HCEC 1CT (cell line): Measurements from ENCODE around the gene KCNN1.
"Not testable (repeated sequence)": the region's sequence is repeated elsewhere in the genome, so short reads cannot be mapped to it uniquely, and the experiment has no call there.

Experiments used
- DNase-seq: peaks from one replicate; pipeline ENCODE4 v3.0.0-alpha.2; 2017

Gene KCNN1

GRCh38 chr19:18001777-18002345, 35.0 kb downstream of the KCNN1 start:
- no peak for DNase-seq

GRCh38 chr19:18002347-18002850, 35.5 kb downstream of the KCNN1 start:
- DNase-seq: no peak

GRCh38 chr19:18005750-18006149, 38.8 kb downstream of the KCNN1 start:
- DNase-seq: not testable (repeated sequence)

DNA sequence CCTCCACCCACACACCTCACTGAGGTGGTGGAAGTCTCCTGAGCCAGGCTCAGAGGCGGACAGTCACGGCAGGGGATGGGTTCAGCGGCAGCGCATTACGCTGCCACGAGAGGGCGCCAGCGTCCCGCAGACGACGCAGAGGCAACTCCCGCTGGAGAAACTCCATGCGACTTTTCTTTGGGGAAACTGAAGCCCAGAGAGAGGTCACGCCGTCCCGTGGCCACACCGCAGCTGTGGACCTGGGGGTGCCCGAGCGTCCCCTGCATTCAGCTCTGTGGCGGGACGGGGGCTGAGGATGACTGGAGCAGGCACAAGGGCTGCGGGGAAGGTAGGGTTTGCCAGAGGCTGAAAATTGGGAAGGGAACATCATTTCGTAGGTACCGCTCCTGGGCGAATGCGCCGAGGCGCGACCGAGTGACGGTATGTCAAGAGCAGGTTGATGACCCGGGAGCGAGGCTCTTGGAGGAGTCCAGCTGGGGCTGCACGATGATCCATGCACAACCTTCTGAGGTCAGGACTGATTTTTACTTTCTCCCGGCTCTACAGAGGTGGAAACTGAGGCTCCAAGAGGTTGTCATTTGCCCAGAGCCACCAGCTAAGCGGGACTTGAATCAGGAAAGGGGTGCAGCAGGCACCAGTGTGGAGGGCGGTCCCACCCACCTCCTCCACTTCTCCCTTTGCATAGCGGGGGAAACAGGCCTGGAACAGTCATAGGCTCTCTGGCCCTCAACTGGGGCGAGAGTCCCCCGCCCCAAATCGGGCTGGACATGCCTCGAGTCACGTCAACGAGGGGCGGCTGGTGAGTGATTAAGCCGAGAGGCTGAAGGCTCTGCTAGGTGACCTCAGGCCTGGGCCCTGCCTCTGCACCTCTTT, 40.4 kb downstream of the KCNN1 start:
- peak; percentile 55 for DNase-seq

DNA sequence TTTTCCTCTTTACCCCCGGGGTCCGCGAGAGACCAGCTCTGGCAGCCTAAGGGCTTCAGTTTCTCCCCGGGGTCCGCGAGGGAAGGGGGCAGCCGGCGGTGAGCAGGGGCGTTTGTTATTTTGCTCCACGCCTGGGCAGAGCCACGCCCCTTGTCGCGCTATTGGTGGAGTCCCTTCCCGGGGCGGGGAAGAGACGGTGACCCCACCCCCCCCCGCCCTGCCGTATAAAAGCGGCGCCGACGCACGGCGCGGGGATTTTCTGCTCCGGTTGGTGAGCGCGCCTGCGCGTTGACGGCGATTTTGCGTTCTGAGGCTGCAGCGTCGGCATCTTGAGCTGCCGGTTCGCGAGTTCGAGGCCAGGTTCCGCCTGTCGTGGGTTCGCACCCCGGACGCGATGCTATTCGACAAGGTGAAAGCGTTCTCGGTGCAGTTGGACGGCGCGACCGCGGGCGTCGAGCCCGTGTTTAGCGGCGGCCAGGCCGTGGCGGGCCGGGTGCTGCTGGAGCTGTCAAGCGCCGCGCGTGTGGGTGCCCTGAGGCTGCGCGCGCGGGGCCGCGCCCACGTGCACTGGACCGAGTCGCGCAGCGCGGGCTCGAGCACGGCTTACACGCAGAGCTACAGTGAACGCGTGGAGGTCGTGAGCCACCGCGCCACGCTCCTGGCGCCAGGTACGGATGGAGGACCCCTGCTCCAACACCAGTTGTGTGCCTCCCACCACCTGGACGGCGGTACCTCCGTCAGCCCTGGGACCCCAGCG, 41.2 kb downstream of the KCNN1 start, which contains the start of gene ARRDC2:
ARRDC2 (plus strand) TSS at position 254 of the 757 bp plus-strand sequence; CDS start at position 395, 141 bp downstream.
- peak; percentile 89 for DNase-seq

DNA sequence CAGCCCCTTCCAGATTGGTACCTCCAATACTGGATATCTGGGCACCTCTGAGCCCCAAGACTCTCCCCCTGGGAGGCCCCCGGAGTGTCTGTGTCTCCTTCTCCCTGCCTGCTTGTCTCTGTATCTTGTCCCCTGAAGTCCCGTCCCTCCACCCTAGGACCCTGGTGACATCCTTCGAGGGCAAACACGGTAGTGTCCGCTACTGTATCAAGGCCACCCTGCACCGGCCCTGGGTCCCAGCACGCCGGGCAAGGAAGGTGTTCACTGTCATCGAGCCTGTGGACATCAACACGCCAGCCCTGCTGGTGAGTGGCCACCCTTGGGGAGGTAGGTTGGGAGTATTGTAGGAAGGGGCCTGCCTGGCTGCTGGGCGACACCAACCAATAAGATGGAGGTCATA, 41.9 kb downstream of the KCNN1 start:
- no peak for DNase-seq

- no peak for DNase-seq
Observed at GRCh38 chr19:18009412-18010066, 42.6 kb downstream of the KCNN1 start.

- DNase-seq: no peak
Observed at GRCh38 chr19:18010149-18010548, 43.2 kb downstream of the KCNN1 start.

DNA sequence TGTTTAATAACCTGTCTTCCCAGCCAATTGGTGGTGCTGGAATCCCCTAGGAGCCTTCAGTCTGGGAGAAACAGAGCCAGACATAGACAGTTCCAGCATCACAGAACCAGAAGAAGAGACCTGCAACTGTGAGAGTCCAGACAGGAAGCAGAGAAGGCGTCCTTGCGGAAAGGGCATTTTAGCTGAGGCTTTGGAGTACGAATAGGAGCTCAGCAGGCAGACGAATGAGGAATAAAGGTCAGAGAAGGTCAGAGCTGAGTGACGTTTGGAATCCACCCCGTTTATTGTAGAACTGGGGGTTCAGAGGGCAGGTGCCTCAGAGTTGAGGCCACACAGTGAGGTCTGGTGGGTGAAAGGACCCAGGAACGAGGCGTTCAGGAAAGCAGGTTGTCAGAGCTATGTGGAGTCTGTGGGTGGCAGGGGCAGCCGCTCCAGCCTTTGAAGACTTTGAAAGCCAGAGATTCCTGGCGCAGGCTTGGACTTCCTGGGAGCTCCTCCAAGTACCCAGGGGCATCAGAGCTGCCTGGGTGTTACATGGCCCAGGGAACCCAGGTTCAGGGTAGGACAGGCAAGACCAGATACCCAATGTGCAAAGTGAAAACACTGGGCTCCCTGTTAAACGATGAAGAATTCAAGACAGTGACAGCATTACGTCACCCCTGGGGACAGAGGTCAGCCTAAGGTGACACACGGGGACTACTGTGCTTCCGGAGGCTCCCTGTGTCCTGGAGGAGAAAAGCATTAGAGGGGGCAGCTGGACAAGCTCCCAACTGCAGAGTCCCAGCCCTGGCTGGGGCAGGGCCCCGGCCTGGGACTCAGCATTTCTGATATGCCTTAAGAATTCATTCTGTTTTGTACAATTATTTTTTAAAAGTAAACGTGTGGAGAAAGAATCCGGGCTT, 46.6 kb downstream of the KCNN1 start:
- DNase-seq: no peak

- DNase-seq: no peak
Observed at GRCh38 chr19:18014197-18014596, 47.3 kb downstream of the KCNN1 start.

GRCh38 chr19:18016209-18016910, 49.5 kb downstream of the KCNN1 start:
- no peak for DNase-seq

DNA sequence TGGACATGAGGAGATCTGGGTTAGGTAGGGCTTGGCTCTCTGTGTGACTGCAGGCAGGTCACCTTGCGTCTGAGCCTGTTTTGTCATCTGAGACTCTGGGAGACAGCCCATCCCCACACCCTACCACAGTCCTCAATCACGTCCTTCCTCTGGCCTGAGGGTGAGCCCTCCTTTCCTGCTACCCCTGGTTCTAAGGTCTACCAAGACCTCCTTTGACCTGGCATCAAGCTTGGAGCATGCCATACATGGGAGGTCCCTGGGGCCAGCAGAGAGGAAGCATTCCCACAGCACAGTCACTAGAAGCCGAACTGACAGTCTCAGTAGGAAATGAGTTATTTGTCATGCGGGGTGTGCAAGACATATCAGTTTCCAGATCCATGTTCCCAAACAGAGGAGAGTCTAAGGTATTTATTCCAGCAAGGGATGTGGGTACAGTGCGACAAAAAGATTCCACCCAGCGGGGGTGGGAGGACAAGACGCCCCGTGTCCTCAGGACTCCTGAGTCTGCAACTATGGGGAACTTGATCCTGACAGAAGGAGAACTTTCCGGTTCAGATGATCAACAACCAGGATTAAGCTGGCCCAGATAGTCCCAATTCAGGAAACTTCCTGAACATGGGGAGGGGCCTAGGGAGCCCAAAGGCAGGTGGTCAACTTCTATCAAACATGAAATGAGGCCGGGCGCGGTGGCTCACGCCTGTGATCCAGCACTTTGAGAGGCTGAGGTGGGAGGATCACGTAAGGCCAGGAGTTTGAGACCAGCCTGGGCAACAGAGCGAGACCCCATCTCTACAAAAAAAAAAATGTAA, 50.6 kb downstream of the KCNN1 start:
- no peak for DNase-seq

GRCh38 chr19:18020212-18021085, 53.5 kb downstream of the KCNN1 start:
- peak; percentile 26 for DNase-seq

DNA sequence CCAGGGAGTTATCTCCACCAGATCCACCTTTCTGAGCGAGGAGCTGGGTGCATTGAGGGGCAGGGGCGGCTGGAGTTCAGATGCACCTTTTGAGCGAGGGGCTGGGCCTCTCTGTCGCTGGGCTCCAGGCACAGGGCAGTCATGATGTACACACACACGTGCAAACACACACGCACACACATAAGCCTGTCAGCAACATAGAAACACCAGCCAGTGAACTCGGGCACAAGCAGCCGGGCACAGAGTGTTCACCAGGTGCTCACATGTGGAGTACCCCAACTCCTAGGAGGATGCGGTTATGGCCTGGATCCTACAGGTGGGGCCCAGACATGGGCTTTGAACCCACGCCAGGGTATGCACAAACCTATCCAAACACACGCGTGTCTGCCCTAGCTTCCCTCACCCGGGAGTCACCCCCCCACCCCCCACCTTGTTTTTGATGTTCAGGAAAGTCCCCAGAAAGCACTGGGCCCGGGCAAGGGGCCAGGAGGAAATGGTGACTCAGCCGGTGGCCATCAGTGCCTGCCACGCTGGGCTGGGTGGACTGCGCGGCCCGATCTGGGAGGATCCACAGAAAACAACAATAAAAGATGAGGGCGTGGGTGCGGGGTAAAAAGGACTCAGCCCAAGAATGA, 54.3 kb downstream of the KCNN1 start:
- DNase-seq: peak; percentile 64

DNA sequence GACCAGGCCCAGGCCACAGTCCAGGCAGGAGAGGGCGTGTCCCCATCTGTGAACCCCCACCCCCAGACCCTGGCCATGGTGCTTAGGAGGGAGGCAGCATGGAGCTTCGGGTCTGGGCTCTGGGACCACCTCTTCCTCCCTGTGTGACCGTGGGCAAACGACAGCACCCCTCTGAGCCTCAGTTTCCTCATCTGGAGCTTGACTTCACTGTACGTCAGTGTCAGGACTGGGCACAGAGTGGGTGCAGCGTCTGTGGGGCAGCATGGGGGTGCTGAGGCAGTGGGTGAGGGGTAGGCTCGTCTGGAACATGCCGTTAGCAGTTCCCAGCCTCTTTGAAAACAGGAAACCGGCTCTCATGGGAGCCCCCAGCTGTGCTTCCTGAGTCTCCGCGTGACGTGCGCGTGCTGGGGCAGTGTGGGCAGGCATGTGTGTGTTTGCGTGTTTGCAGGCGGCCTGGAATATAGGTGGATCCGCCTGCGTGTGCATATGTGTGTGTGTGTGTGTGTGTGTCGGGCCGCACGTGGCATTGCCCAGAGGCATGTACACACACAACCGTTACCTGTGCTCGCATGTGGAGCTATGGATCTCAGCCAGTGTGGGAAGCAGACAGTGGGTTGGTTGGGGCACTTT, 56.8 kb downstream of the KCNN1 start:
- DNase-seq: no peak

DNA sequence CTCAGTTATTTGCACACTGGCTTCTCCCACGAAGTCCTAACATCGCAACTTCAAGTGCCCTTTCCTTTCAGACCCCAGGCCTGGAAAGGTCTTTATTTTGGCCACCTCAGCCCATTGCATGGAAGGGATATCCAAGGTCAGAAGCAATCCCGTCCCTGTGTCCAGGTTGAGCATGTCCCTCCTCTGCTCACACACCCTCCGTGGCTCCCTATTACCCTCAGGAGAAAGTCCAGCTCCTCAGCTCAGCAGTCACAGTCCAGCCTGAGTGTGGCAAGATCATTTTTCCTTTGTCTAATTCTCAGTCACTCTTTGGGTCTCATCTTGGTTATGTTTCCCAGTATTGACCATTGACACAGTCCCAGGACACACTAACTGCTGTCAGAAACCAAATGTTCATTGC, 60.2 kb downstream of the KCNN1 start:
- no peak for DNase-seq

- peak; percentile 10 for DNase-seq
Observed at GRCh38 chr19:18029617-18030338, 62.9 kb downstream of the KCNN1 start.
